ENCODE data around the gene CATSPER4. TPM values are rescaled to one million over a fixed set of nuclear protein-coding genes. Genes with fewer than 3 reads are reported as not detected.

Gene CATSPER4
- total RNA-seq = not detected

GRCh38 chr1:26190373-26190987, at the start of gene CATSPER4:
Gene CATSPER4, plus strand, starts transcription at chr1:26190602. Its CDS starts 26 bp downstream, at chr1:26190628.
- TF ChIP-seq POLR2A (IDR thresholded peaks at IDR 0.05) = no peak
- TF ChIP-seq EP300 (IDR thresholded peaks at IDR 0.05; ENCODE audit: low read depth) = no peak
- peak in 2 of 5 experiments; percentile 7 to 13 for TF ChIP-seq CTCF (IDR thresholded peaks at IDR 0.05)
- TF ChIP-seq POLR2AphosphoS5 (IDR thresholded peaks at IDR 0.05) = no peak
- intact Hi-C loops (cut with DNase I; ENCODE audit: low total_unique reads) (no loop called here), in situ Hi-C loops (cut with MboI; ENCODE audit: low pct_ligation_motif_present in 1 of 4, low pct_unique_long_range_greater_than_20kb in 1 of 4, low sequenced_read_pairs in 3 of 4) (no loop called here)
- Histone ChIP-seq H3K36me3 (no peaks in the 10 kb centered on the region), H3K4me1 (no peaks in the 10 kb centered on the region), H3K9me3 (no peaks in the 10 kb centered on the region), H3K4me3 (no peak within 1 kb of the TSS), H3K27ac (no peak within 1 kb of the TSS), H3K27me3 (no peaks in the 10 kb centered on the region)
- 59% methylated on average over 16 of the region's 16 CpGs; no CpG with 5 or more reads in 1 of the 2 donors for WGBS, 2 donors (ENCODE audit: low coverage in 1 of 2)
- DNase-seq = no peak

GRCh38 chr1:26142159-26142558, 48.2 kb upstream of the CATSPER4 start:
- no peaks in the 10 kb centered on the region for H3K9me3 ChIP-seq
- DNase-seq = no peak
- in situ Hi-C loops (cut with MboI; ENCODE audit: low pct_ligation_motif_present in 1 of 4, low pct_unique_long_range_greater_than_20kb in 1 of 4, low sequenced_read_pairs in 3 of 4) = loop anchor here in 2 of 4 donors (5.0 to 25.0 kb wide), 3 partner anchors 35 to 105 kb away; partner anchors contain the start of gene SLC30A2 (in 2 of the 2)

GRCh38 chr1:26145041-26145959, 45.1 kb upstream of the CATSPER4 start:
- in situ Hi-C loops (cut with MboI; ENCODE audit: low pct_ligation_motif_present in 1 of 4, low pct_unique_long_range_greater_than_20kb in 1 of 4, low sequenced_read_pairs in 3 of 4) = loop anchor here (5.0 to 25.0 kb wide), 4 partner anchors 38 to 108 kb away; partner anchors contain the start of gene SLC30A2 (in 2 of the 4)
- DNase-seq = peak; percentile 87
- intact Hi-C loops (cut with DNase I; ENCODE audit: low total_unique reads) = loop anchor here (1.0 to 10.0 kb wide), 2 partner anchors 40 to 110 kb away; no protein-coding TSS in a partner anchor
- H3K27me3 ChIP-seq = no peaks in the 10 kb centered on the region
- peak; percentile 77 to 87 (median 79) for TF ChIP-seq CTCF (IDR thresholded peaks at IDR 0.05)
- TF ChIP-seq POLR2AphosphoS5 (IDR thresholded peaks at IDR 0.05) = no peak
- no peak overlapping the region for H3K27ac ChIP-seq
- no peaks in the 10 kb centered on the region for H3K9me3 ChIP-seq
- H3K4me3 ChIP-seq = no peak overlapping the region
- no peaks in the 10 kb centered on the region for H3K4me1 ChIP-seq
- no peaks in the 10 kb centered on the region for H3K36me3 ChIP-seq
- WGBS, 2 donors (ENCODE audit: low coverage in 1 of 2) = 27 to 40% methylated on average over 2 to 18 of the region's 19 CpGs

More at GRCh38 chr1:26142159-26142558, 48.2 kb upstream of the CATSPER4 start:
- intact Hi-C loops (cut with DNase I; ENCODE audit: low total_unique reads) = loop anchor here (10.0 kb wide), 1 partner anchor 107 kb away; no protein-coding TSS in a partner anchor
- no peak overlapping the region for H3K27ac ChIP-seq
- no peaks in the 10 kb centered on the region for H3K4me1 ChIP-seq
- no peak overlapping the region for H3K4me3 ChIP-seq
- TF ChIP-seq POLR2AphosphoS5 (IDR thresholded peaks at IDR 0.05) (no peak), CTCF (IDR thresholded peaks at IDR 0.05) (no peak), EP300 (IDR thresholded peaks at IDR 0.05; ENCODE audit: low read depth) (no peak), POLR2A (IDR thresholded peaks at IDR 0.05) (no peak)
- H3K27me3 ChIP-seq = no peaks in the 10 kb centered on the region
- 88 to 89% methylated on average over 3 to 8 of the region's 8 CpGs for WGBS, 2 donors (ENCODE audit: low coverage in 1 of 2)
- H3K36me3 ChIP-seq = no peaks in the 10 kb centered on the region

- DNase-seq = no peak
- WGBS, 2 donors (ENCODE audit: low coverage in 1 of 2) = 30 to 53% methylated on average over 4 to 6 of the region's 6 CpGs
- in situ Hi-C loops (cut with MboI; ENCODE audit: low pct_ligation_motif_present in 1 of 4, low pct_unique_long_range_greater_than_20kb in 1 of 4, low sequenced_read_pairs in 3 of 4) = loop anchor here (5.0 to 25.0 kb wide), 4 partner anchors 39 to 109 kb away; partner anchors contain the start of gene SLC30A2 (in 2 of the 4)
- Histone ChIP-seq H3K27ac (no peak overlapping the region), H3K9me3 (no peaks in the 10 kb centered on the region), H3K4me1 (no peaks in the 10 kb centered on the region), H3K27me3 (no peaks in the 10 kb centered on the region), H3K4me3 (no peak overlapping the region), H3K36me3 (no peaks in the 10 kb centered on the region)
- intact Hi-C loops (cut with DNase I; ENCODE audit: low total_unique reads) = loop anchor here (1.0 to 10.0 kb wide), 2 partner anchors 41 to 111 kb away; no protein-coding TSS in a partner anchor
- TF ChIP-seq EP300 (IDR thresholded peaks at IDR 0.05; ENCODE audit: low read depth) (no peak), CTCF (IDR thresholded peaks at IDR 0.05) (no peak), POLR2AphosphoS5 (IDR thresholded peaks at IDR 0.05) (no peak), POLR2A (IDR thresholded peaks at IDR 0.05) (no peak)
These were observed 44.5 kb upstream of the CATSPER4 start for GRCh38 chr1:26145960-26146294.

Measured in transverse colon (tissue), 4 donors.